DMS53 treated with DMSO at 0.1 percent for 48 hours (cell line): ENCODE results near the gene MRE11.
"Not testable (repeated sequence)": the region's sequence is repeated elsewhere in the genome, so short reads cannot be mapped to it uniquely, and the experiment has no call there.

Source experiments
- DNase-seq: peaks from one replicate; lab custom pipeline; 2025; ENCODE audit not compliant: unreplicated experiment; lab: John Stamatoyannopoulos, UW

The MRE11 gene

GRCh38 chr11:94507485-94507884 lies 13.8 kb upstream of the MRE11 start:
- no peak for DNase-seq

- not testable (repeated sequence) for DNase-seq
Measured at GRCh38 chr11:94506513-94506912, 12.9 kb upstream of the MRE11 start.

GRCh38 chr11:94504689-94505293 lies 11.1 kb upstream of the MRE11 start:
- DNase-seq: peak; percentile 64

GRCh38 chr11:94501522-94501921 lies 7.9 kb upstream of the MRE11 start:
- DNase-seq: no peak

DNA sequence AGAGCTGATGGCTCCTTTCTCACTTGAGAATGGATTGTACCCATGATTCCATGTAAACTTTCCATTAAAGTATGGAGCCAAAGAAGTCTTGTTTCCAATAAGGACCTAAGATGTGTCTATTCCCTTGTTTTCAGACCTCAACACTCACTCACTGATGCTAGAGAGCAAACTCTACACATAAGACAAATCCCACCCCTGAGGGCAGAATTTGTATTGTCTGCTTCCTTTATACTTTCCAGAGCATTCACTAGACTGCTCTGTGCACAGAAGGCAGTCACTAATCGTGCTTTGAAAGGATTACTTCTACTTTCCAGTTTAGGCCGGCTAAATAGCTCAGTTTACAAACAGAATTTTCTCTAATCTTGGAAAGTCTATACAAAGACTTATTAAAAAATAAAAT lies 6.5 kb upstream of the MRE11 start:
- DNase-seq: no peak

DNA sequence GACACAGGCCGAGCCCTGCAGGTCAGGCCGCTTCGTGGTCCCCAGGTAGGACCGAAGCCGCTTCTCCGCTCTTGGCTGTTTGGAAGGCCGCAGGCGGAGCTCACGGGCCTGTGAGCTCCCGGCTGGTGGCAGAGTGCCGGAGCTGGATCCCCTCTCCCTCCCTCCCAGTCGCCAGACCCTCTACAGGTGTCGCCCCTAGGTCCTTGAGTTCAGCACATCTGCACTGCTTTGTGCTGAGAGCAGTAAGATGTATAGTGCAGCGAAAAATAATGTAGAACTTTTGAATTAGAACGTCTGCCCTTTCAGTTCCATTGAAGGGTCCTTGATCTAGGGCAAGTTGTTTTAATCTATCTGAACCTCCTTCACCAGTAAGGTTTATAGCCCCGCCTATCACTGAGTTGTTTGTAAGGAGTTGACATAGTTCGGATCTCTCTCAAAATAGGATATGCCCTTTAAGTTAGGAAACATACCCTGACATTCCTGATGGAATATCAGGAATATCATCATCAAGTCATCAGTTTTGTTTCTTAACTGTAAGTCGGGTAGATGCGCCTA lies 559 bp upstream of the MRE11 start:
- DNase-seq: no peak

GRCh38 chr11:94486068-94486467 lies 7.6 kb downstream of the MRE11 start:
- DNase-seq: no peak

- no peak for DNase-seq
Measured at GRCh38 chr11:94481342-94481741, 12.3 kb downstream of the MRE11 start.

DNA sequence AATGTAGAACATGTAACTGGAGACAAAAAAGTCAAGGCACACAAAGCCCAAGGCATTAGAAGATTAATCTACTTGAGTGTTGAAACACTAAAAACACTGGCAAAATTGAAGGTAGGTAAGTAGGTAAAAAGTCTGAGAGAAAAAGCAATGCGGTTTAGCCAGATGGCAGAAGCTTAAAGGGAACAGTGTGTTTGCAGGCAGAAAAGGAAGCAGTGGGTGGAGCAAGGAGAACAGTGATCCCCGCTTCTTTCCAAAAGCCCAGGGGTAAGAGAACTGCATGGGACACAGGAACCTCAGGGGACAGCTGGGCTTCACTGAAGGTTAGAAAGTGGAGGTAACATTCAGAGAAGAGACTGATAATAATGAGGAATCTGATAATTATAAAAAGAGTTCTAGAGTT lies 16.0 kb downstream of the MRE11 start:
- DNase-seq: no peak

DNA sequence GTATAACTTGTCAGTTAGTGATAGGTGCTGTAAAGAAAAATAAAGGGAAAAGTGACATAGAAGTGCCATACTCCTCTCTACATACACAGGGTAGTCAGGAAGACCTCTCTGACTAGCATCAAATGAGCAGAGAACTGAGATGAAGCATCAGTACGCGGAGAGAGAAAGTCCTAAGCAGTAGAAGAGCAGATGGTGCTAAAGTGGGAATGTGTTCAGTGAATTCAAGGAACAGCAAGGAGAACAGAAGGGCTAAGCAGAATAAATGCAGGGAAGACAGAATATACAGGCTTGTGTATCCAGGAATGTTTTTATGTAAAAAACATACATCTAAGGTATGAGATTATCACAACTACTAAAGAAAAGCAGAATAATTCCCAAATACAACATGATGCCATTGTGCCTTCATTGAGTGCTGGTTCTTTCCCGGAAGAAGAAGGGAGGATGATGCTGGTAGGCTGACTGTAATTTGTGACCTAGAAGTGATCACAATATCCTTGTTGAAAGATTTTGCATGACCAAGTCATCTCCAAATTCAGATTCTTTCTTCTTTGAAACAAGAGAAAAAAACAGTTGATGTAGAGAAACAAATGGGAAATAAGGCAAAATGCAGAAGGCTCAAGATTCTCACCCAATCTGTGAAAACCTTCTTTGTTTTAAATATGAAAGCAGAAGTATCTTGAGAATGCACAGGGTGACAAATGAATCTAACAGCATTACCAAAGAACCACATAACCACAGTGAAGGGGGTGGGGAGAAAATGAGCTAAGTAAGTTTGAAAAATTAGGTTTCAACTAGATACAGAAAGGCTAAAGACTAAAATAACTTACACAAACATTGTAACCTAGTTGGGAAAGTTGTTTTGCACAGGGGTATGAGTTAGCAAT lies 20.5 kb downstream of the MRE11 start:
- no peak for DNase-seq

GRCh38 chr11:94469416-94469815 lies 24.2 kb downstream of the MRE11 start:
- DNase-seq: no peak

- DNase-seq: no peak
Measured at GRCh38 chr11:94459576-94459975, 34.1 kb downstream of the MRE11 start.

GRCh38 chr11:94457118-94458029 lies 36.3 kb downstream of the MRE11 start:
- DNase-seq: peak; percentile 88

GRCh38 chr11:94455861-94456260 lies 37.8 kb downstream of the MRE11 start:
- peak; percentile 93 for DNase-seq

DNA sequence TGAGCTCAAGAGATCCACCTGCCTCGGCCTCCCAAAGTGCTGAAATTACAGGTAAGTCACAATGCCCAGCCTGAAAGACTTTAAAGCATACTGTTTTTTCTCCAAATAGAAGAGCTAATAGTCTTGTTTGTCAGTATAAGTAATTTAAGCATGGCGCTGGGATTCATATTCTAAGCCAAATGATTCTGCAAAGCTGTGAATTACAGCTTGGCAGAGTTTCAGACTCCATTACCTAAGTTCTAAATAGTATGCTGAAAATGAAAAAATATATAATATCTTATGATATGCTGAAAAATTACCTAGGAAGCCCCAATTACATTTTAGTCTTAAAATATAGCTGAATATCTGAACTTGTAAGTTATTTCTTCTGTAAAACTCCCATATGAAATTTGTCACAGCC lies 39.3 kb downstream of the MRE11 start:
- DNase-seq: no peak

GRCh38 chr11:94452988-94453387 lies 40.7 kb downstream of the MRE11 start:
- DNase-seq: no peak

DNA sequence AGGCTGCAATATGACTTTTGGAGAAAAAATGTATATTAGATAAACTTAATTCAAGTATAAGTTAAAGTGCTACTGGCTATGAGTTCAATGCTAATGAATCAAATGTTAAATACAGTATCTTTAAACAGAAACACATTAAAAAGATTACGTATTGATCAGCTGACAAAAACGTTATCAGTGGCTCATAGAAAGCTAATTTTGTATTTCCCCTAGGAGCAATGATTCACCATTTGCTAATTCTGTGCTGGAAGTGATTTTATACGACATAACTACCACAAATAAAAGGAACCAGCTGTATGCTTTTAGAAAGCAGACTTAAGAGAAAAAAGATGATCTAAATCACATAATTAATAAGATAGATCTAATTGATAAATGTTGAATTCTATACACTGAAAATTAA lies 43.6 kb downstream of the MRE11 start:
- no peak for DNase-seq

- peak; percentile 98 for DNase-seq
Measured at GRCh38 chr11:94449437-94449836, 44.2 kb downstream of the MRE11 start.

DNA sequence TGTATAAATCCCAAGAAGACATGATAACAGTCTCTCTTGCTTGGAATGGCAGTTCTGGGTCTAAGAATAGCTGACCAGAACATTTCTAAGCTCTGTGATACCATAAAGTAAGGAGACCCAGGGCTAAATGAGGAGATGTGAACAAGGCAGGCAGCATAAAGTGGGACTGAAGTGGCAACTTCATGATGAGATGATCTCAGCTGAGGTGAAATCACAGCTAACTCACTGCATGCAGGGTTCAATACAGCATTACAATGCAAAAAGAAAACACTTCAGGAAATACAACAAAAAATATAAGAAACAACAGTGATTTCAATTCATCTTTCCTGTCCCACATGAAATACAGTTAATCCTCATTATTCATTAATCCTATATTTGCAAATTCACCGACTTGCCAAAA lies 44.6 kb downstream of the MRE11 start:
- DNase-seq: peak; percentile 54

DNA sequence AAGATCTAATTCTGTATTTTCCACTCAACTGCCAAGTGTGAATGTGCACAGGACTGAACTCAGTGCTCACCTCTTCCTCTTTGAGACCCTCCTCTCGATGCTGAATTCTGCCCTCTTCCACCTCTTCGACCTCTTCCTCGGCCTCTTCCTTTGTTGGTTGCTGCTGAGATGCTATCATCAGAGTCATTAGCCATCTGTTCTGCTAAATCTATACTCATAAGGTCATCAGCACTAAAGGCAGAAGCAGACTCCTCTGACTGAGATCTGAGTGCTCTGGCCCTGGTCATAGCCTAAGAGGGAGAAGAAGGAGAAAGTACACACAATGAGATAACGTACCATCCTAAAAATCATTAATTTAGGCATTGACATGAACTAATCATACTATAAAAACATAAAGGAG lies 46.5 kb downstream of the MRE11 start:
- DNase-seq: no peak

GRCh38 chr11:94445641-94446040 lies 48.0 kb downstream of the MRE11 start:
- no peak for DNase-seq
